Muscle of arm (tissue), 12 donors: ENCODE results near the gene ALG8. TPM values are rescaled to one million over a fixed set of nuclear protein-coding genes. Genes with fewer than 3 reads are reported as not detected.

ENCODE experiments used
- polyA plus RNA-seq, 12 donors: library from polyadenylated mRNA; unstranded; fragments of 120-200 nt; gene quantifications; one replicate each; pipeline ENCODE4 v1.2.1, GENCODE V29; 2013; ENCODE audit not compliant: insufficient read length in 12 of 12

ALG8 gene
- polyA plus RNA-seq, 12 donors = 19.0 to 38.5 (median 27.0) TPM; not detected in 1

Other genes starting within 250 kb of the ALG8 start
- 10 to 100 TPM in 11 of 12 donors, not detected in 1; 12.9 to 36.1 (median 25.1) TPM for gene INTS4, start 145.0 kb downstream of the ALG8 start, polyA plus RNA-seq
- 1 to 10 TPM in 7 of 12 donors, under 1 TPM in 3, not detected in 2; 0.92 to 2.2 (median 1.2) TPM for gene KCTD14, start 116.3 kb downstream of the ALG8 start, polyA plus RNA-seq
- under 1 TPM in 7 of 12 donors, not detected in 5; 0.14 to 0.81 (median 0.58) TPM for gene THRSP, start 75.8 kb downstream of the ALG8 start, polyA plus RNA-seq
- gene NDUFC2, start 59.8 kb downstream of the ALG8 start, polyA plus RNA-seq = 100 to 1,000 TPM in 10 of 12 donors, 10 to 100 TPM in 1, not detected in 1; 85.3 to 176 (median 151) TPM
- gene KCTD21, start 49.0 kb upstream of the ALG8 start, polyA plus RNA-seq = 1 to 10 TPM in 10 of 12 donors, not detected in 2; 6.2 to 8.0 (median 6.9) TPM
- gene USP35, start 49.3 kb upstream of the ALG8 start, polyA plus RNA-seq = 1 to 10 TPM in 11 of 12 donors, not detected in 1; 3.3 to 5.1 (median 4.5) TPM